ENCODE measurements around the gene ATP11A.
A peak's percentile ranks its signal among the peaks of the same experiment; 100 is the strongest.

The ATP11A gene

GRCh38 chr13:112690283-112690929 is 568 bp downstream of the ATP11A start:
- DNase-seq (ENCODE audit: low spot score): no peak

DNA sequence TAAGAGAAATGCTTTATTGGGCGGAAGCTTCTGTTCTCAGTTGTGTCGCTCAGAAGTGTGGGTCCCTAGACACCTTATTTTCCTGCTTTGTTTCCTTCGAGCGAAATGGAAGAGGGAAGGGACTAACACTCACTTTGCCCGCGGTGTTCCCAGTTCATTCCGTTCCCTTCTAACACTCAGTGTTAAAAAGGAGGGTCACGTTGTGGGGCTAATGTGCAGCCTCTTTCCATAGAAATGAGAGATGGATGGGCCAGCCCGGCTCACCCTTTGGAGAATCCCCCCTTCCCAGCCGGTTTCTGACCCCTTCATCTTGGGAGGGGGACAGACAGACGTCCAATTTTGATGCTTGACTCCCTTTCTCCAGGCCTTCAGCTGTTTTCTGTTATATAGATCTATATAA is 2.3 kb downstream of the ATP11A start:
- no peak for DNase-seq (ENCODE audit: low spot score)

DNA sequence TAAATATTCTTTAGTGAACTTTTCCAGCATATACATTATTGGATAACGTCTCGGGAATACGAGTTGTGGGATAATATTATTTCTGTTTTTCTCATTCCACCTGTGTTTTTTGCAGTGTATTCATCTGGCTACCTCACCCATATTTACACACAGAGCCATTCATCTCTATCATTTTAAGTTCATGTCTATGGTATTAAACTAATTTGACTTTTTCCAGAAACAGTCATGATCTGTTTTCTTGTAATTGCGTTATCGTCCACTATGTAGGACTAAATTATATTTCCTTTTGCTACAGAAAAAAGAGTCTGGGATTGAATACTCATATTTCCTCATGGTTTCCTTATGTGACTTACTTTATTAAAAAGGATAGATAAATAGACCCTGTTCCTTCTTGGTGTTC is 2.7 kb downstream of the ATP11A start:
- DNase-seq (ENCODE audit: low spot score): peak; percentile 73

DNA sequence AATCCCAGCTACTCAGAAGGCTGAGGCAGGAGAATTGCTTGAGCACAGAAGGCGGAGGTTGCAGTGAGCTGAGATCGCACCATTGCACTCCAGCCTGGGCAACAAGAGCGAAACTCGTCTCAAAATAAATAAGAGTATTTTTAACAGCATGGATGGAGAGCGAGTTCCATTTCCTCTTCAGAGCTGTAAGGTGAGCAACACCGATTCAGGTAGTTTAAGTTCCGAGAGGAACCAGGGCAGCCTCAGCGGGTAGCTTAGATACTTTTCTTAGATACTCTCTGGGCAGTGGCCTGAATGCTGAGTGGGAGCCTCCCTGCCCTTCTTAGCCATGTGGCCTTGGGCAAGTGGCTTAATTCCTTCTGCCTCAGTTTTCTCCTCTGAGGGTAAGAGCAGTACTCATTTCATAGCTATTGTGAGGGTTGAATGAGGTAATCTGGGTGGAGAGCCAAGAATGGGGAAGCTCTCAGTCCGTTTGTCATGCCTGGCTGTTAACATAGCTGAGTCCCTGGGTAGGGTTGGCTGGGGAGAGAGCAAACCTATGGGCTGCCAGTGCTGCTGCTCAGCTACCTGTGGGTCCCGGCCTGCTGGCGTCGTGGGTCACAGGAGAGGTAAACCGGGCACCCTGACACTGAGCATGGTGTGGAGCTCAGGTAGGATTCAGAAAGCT is 4.1 kb downstream of the ATP11A start:
- no peak for DNase-seq (ENCODE audit: low spot score)

DNA sequence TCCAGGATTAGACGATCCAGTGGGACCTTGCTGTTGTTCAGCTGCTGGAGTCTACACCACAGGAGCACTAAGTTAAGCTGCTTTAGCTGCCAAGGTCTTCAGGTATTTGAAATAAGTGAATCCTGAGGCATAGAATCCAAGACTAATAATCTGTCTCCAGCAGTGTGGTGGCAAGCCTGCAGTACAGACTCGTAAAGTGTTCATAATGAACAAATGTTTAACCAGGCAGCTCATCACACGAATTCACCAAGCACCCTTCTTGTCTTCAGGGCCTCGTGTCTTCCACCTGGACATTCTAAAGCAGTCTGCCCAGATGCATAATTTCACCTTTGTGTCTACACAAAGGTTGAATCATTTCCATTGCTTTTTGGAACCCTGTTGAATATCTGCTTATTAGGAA is 5.3 kb downstream of the ATP11A start:
- DNase-seq (ENCODE audit: low spot score): no peak

- no peak for DNase-seq (ENCODE audit: low spot score)
Observed at GRCh38 chr13:112696001-112696868, 6.4 kb downstream of the ATP11A start.

- DNase-seq (ENCODE audit: low spot score): no peak
Observed at GRCh38 chr13:112696869-112697465, 7.1 kb downstream of the ATP11A start.

DNA sequence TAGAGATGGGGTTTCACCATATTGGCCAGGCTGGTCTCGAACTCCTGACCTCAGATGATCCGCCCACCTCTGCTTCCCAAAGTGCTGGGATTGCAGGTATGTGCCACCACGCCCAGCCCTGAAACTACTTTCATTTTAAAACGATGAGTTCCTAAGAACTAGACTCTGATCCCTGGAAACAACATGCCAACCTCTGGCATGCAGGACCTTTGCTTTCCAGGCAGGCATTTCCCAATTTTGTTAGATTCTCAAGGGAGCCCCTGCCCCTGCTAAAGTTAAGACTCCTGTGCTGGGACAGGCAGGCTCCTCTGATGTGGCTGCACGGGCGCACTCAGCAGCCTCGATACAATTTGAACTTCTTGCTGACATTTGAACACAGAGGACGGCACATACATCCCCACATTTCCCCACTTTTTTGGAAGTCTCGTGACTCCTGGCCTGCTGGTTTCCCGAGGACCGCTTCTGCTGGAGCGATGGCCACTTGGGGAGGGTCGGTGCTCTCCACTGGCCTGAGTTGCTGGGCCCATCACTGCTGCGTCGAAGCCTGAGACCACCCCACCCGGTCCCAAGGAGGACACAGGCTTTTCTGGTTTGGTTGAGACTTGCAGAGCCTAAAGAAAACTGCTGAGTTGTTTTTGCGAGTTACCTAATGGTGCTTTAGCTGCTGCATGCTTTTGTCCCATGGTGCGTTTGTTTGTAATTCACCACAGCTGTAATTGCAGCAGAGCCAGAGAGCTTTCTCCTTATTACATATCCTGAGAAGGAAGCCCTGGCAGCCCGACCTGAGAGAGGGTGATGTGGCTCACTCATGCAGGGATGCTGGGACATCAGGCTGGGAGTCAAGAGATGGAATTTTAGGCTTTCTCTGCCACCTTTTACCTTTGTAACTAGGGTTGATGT is 8.2 kb downstream of the ATP11A start:
- no peak for DNase-seq (ENCODE audit: low spot score)

DNA sequence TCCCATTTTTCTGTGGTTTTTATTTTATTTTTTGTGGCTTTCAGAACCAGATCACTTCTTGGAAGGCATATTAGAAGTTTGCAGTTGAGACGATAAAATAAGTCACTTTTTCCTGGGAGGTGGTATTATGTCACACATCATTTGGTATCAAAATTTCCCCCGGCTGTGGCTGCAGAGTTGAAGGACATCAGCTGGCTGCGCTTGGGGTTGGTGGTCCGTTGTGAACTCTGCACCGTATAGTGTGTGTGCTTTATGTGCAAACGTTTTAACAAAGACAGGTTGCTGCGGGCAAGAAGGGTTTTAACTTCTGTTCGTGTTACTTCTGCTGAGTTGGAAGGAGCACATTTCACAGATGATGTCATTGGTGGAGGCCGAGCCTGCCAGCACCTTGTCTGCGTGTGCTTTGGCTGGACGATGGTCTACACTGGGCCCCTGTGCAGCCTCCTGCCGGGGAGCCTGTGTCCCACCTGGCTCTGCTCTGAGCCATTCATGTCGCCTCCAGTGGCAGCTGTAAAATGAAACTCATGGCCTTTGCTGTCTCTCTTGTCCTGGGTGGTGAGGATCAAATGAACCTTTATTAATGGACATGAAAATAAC is 9.6 kb downstream of the ATP11A start:
- DNase-seq (ENCODE audit: low spot score): no peak

- no peak for DNase-seq (ENCODE audit: low spot score)
Observed at GRCh38 chr13:112700291-112701060, 10.6 kb downstream of the ATP11A start.

DNA sequence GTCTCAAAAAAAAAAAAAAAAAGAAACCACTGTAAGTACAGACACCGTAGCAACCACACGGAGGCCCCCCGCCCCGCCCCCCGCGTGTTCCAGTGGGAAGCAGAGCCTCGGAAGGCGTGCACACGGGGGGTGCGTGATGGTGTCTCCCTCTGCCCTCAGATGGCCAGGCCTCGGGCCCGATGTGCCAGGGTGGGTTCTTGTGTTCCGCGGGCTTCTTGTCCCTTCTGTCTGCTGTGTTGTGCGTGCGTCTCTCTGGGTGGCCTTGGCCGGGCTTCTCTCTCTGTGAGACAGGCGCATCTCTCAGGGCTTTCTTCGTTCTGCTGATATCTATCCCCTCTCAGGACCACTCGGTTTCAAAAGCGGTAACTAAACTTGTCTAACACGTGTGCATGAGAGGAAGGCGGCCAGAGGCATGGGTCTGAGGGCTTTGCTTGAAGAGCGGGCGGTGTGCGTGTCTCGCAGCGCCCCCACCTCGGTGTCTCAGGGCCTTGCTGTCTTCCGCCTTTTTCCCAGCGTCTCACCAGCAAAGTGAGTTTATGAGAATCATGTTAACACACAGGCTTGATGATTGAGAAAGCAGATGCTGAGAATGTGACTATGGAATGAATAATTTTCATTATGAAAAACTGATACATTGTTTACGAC is 12.6 kb downstream of the ATP11A start:
- peak; percentile 46 for DNase-seq (ENCODE audit: low spot score)

DNA sequence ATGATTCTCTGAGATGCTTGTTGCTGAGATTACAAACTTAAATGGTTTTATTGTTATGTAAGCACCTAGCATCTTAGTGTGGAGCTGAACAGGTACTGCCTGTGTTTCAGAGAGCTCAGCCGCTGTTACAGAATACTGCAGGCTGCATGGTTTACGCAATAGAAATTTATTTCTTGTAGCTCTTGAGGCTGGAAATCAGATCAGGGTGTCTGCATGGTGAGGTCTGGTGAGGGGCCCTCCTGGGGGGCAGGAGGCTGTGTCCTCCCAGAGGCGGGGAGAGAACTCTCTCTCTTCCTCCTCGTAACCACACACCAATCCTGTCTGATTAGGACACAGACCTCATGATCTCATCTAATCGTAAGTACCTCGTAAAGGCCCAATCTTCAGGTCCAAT is 13.1 kb downstream of the ATP11A start:
- peak; percentile 83 for DNase-seq (ENCODE audit: low spot score)

DNA sequence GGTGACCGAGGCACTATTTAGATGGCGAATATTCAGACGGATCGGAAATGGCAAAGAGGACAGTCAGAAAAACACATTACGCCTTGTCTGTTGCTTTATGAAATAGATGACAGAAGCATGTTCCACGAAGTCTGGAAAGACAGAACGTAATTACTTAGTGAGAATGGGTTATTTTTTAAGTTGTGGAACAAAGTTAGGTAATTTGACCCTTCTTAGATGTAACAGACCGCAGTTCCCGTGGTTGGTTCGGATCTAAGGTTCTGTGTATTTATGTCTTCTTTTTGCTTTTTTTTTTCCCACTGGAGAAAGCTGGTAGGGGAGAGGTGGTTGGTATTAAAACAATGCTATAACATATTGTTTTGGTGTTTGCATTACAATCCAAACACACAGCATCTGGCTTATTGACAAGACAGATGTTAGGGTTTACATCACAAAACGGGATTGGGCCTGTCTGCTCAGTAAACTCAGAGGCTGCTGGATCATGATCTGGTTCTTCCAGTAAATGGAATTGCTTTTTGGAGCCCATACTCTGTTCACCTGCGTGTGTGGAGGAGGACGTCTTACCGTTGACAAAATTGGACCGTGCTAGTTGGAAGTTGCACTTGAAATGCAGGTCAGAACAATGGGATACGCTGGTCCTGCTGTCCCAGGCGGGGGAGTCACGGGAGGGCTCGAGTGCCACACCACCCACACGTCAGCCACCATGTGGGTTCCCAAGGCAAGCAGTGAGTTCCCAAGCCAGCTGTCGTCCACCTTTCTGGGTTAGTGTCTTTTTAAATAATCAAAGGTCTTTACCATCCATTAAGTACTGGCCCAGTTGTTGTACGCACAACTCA is 13.8 kb downstream of the ATP11A start:
- no peak for DNase-seq (ENCODE audit: low spot score)

DNA sequence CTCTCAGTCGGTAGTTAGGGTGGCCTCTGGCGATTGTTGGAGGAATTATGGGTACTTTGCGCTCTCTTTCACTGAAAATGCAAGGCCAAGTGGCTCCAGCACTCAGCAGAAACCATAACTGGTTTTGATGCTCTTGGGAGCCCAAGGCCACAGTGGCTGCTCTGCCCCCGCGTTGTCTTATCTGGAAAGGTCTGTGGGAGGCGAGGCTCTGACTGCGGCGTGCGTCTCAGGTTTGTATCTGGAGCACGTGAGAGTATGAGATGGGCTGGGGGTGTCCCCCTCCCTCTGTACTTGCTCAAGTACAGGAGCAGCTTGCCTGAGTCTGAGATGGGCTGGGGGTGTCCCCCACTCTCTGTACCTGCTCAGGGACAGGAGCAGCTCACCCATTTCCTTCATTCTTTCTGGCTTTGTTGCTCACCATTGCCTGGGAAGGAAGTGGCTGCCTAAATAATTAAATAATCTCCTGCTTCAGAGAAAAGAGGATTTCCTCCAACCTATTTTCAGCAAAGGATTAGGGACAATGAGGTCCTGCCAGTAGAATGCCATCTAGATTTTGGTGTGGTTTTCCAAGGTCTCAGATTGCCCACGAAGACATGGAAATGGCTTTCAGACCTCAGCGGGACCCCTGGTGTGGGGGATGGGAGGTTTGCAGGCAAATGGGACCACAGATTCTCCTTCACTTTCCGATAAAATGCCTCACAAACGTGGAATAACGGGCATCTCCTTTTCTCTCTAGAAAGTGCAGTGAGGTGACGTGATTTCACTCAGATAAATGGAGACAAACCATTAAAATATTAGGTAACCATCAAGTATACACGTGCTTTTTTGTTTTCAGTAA is 14.7 kb downstream of the ATP11A start:
- no peak for DNase-seq (ENCODE audit: low spot score)

GRCh38 chr13:112705286-112705685 is 15.4 kb downstream of the ATP11A start:
- DNase-seq (ENCODE audit: low spot score): no peak

DNA sequence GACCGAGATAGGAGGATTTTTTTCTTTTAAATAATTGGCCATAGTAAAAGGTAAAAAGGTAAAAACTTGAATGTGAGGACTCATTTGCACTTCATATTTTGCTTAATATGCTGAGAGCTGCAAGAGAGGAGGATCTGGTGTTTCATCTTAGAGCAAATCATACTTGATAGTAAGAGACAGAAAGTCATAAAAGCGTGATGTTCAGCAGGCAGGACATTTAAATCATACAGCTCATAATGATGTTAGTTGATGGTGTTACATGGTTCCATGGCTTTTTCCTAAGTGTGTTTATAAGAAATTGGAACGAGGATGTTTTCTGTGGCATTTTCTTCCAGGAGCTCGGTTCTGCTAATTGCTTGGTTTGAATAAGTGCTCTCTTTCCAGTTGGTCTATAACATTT is 16.3 kb downstream of the ATP11A start:
- DNase-seq (ENCODE audit: low spot score): no peak

DNA sequence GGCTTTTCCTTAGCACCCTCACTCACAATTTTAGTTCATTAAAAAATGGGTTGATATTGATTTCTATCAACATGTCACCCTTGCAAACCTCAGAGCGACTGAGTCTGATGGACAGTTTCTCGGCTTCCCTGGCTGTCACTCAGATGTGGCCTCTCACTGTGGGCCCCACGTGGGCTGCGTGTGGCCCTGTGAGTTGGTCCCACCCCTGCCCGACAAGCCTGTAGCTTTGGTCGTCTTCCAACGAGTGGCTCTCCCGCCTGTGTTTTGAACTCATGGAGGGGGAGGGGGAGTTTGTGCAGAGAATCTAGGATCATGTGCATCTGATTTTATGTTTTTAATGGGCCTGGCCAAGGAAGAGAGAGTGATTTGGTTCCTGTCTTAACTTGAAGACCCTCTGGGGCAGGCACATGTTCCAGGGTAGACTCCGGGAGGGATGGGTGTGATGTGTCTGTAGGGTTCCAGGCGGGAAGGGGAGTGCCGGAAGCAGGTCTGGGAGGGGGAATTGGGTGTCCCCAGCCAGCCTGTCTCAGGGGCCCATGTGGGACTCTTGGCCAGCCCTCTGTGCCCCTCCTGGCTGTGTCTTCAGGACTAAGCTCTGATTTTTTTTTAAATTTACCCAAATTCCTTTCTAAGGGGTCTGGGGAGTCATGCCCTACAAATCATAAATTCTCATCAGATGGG is 18.9 kb downstream of the ATP11A start:
- no peak for DNase-seq (ENCODE audit: low spot score)
